ENCODE results near the gene KLHDC4. TPM values are rescaled to one million over a fixed set of nuclear protein-coding genes. Genes with fewer than 3 reads are reported as not detected.
A peak's percentile ranks its signal among the peaks of the same experiment; 100 is the strongest.

The KLHDC4 gene
- polyA plus RNA-seq, 2 of the 4 experiments (the other 2 are of a cell fraction) = 25.9 to 37.2 TPM

DNA sequence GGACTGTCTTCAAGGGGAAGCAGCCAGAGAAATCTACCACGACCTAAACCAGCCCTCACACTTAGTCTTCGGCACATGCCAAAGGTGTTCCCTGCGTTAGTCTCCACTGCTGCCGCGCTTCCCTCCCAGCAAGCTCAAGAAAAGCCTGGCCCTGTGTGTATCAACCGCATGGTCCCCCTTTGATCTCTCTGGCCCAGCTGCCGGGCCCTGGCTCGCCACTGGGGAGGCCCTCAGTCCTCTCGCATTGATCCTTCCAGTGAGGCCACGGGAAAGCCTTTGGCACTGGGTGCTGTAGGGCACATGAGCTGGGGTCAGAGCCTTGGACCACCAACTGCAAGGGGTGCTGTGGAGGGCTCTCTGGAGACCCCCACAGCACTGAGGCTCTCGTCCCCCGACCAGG lies 29.6 kb upstream of the KLHDC4 start (continued):
- TF ChIP-seq, protein P1, sequence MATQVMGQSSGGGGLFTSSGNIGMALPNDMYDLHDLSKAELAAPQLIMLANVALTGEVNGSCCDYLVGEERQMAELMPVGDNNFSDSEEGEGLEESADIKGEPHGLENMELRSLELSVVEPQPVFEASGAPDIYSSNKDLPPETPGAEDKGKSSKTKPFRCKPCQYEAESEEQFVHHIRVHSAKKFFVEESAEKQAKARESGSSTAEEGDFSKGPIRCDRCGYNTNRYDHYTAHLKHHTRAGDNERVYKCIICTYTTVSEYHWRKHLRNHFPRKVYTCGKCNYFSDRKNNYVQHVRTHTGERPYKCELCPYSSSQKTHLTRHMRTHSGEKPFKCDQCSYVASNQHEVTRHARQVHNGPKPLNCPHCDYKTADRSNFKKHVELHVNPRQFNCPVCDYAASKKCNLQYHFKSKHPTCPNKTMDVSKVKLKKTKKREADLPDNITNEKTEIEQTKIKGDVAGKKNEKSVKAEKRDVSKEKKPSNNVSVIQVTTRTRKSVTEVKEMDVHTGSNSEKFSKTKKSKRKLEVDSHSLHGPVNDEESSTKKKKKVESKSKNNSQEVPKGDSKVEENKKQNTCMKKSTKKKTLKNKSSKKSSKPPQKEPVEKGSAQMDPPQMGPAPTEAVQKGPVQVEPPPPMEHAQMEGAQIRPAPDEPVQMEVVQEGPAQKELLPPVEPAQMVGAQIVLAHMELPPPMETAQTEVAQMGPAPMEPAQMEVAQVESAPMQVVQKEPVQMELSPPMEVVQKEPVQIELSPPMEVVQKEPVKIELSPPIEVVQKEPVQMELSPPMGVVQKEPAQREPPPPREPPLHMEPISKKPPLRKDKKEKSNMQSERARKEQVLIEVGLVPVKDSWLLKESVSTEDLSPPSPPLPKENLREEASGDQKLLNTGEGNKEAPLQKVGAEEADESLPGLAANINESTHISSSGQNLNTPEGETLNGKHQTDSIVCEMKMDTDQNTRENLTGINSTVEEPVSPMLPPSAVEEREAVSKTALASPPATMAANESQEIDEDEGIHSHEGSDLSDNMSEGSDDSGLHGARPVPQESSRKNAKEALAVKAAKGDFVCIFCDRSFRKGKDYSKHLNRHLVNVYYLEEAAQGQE (IDR thresholded peaks at IDR 0.05) = no peak

DNA sequence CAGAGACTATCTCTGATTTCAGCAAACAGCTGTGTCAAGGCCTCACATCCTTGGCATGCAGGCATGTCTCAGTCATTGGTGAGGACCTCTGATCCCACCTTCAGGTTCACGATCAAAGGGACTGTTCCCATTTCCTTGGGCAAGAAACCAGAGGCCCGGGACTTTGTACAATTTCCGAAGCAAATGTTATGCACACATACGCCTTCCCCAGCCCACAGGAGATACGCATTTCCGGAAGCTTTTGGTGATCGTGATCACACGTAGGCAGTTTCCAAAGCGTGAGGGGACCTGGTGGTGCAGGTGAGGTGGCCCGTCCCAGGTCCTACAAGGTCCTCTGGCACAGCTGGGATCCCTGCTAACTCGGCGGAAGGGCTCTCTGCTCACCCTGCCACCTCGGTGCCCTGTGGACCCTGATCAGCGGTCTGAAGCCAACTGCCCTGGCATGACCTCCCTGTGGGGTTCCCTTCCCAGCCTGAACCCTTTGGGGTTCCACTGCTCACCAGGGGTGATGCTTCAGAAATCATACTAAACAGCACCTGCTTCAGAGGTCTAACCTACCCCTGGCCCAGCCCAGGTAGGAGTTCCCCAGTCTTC lies 28.8 kb upstream of the KLHDC4 start:
- Histone ChIP-seq H3K27ac (peak overlapping the region; percentile 95 to 96), H3K9me3 (no peaks in the 10 kb centered on the region), H3K4me2 (peak overlapping the region; percentile 17; the same call in 2 of the 3 replicates), H3K4me3 (no peak overlapping the region), H3K4me1 (peaks cover 60% of the 10 kb centered on the region)
- no peak for FAIRE-seq
- CTCF ChIA-PET = interaction anchor here (1.1 to 10.0 kb wide), 7 partner anchors 8 to 77 kb away, joined by 3 to 147 read pairs (median 13); no protein-coding TSS in a partner anchor
- POLR2A ChIA-PET = interaction anchor here (0.7 to 1.8 kb wide), 3 partner anchors 9 to 26 kb away, joined by 3 to 7 read pairs (median 6); no protein-coding TSS in a partner anchor
- TF ChIP-seq ZSCAN20 (CRISPR knock-in tag; IDR thresholded peaks at IDR 0.05) (no peak), FOXS1 (CRISPR knock-in tag; IDR thresholded peaks at IDR 0.05) (no peak), RARB (CRISPR knock-in tag; IDR thresholded peaks at IDR 0.05) (no peak), CEBPB (IDR thresholded peaks at IDR 0.05) (no peak), ESRRA (IDR thresholded peaks at IDR 0.05; ENCODE audit: borderline replicate concordance, low read length) (no peak), HDAC2 (IDR thresholded peaks at IDR 0.05) (no peak), CBX2 (IDR thresholded peaks at IDR 0.05; ENCODE audit: borderline replicate concordance, low read depth) (no peak), HOXA7 (CRISPR knock-in tag; IDR thresholded peaks at IDR 0.05) (no peak)
- TF ChIP-seq, protein P2, sequence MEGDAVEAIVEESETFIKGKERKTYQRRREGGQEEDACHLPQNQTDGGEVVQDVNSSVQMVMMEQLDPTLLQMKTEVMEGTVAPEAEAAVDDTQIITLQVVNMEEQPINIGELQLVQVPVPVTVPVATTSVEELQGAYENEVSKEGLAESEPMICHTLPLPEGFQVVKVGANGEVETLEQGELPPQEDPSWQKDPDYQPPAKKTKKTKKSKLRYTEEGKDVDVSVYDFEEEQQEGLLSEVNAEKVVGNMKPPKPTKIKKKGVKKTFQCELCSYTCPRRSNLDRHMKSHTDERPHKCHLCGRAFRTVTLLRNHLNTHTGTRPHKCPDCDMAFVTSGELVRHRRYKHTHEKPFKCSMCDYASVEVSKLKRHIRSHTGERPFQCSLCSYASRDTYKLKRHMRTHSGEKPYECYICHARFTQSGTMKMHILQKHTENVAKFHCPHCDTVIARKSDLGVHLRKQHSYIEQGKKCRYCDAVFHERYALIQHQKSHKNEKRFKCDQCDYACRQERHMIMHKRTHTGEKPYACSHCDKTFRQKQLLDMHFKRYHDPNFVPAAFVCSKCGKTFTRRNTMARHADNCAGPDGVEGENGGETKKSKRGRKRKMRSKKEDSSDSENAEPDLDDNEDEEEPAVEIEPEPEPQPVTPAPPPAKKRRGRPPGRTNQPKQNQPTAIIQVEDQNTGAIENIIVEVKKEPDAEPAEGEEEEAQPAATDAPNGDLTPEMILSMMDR (IDR thresholded peaks at IDR 0.05) = no peak
- TF ChIP-seq, protein P3, sequence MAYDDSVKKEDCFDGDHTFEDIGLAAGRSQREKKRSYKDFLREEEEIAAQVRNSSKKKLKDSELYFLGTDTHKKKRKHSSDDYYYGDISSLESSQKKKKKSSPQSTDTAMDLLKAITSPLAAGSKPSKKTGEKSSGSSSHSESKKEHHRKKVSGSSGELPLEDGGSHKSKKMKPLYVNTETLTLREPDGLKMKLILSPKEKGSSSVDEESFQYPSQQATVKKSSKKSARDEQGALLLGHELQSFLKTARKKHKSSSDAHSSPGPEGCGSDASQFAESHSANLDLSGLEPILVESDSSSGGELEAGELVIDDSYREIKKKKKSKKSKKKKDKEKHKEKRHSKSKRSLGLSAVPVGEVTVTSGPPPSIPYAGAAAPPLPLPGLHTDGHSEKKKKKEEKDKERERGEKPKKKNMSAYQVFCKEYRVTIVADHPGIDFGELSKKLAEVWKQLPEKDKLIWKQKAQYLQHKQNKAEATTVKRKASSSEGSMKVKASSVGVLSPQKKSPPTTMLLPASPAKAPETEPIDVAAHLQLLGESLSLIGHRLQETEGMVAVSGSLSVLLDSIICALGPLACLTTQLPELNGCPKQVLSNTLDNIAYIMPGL (CRISPR knock-in tag; IDR thresholded peaks at IDR 0.05; ENCODE audit: borderline replicate concordance) = no peak
- ATAC-seq = no peak
- 97% methylated on average over 13 of the region's 14 CpGs for WGBS (ENCODE audit: missing lambda C conversion rate)
- no peak for DNase-seq (ENCODE audit: low read depth in 1 of 2, low spot score in 1 of 2)

DNA sequence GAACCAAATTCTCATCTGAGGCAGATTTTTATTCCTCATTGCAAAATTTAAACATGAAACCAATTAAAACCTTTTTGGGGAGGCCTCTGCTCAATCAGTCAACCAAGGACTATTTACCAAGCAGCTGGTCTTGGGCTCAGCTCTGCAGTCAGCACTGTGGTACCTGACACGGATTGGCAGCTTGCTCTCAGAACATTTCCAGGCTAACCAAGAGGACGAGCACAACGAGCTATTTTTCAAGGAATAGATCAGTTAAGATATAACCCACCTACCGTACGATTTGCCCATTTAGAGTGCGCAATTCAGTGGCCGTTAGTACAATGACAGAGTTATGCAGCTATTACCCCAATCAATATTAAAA lies 26.4 kb upstream of the KLHDC4 start:
- Histone ChIP-seq H3K27ac (peak overlapping the region; percentile 95 to 96), H3K4me3 (no peak overlapping the region), H3K4me2 (peak overlapping the region; percentile 72; the same call in 1 of the 3 replicates), H3K4me1 (peaks cover 73% of the 10 kb centered on the region), H3K9me3 (no peaks in the 10 kb centered on the region)
- FAIRE-seq = no peak
- ATAC-seq = no peak
- DNase-seq (ENCODE audit: low read depth in 1 of 2, low spot score in 1 of 2) = no peak
- WGBS (ENCODE audit: missing lambda C conversion rate) = 92% methylated on average over 7 of the region's 7 CpGs
- no peak for TF ChIP-seq GATA3 (IDR thresholded peaks at IDR 0.05; ENCODE audit: borderline replicate concordance)
- TF ChIP-seq CBX2 (IDR thresholded peaks at IDR 0.05; ENCODE audit: borderline replicate concordance, low read depth) = no peak
- TF ChIP-seq ZFP36 (IDR thresholded peaks at IDR 0.05; ENCODE audit: borderline replicate concordance, partially characterized antibody) = no peak
- no peak for TF ChIP-seq RARB (CRISPR knock-in tag; IDR thresholded peaks at IDR 0.05)
- TF ChIP-seq, protein P4, sequence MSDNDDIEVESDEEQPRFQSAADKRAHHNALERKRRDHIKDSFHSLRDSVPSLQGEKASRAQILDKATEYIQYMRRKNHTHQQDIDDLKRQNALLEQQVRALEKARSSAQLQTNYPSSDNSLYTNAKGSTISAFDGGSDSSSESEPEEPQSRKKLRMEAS (IDR thresholded peaks at IDR 0.05) = no peak
- no peak for TF ChIP-seq NFE2L2 (conservative IDR thresholded peaks at IDR 0.05; ENCODE audit: low read length)
- TF ChIP-seq ZNF302 (CRISPR knock-in tag; IDR thresholded peaks at IDR 0.05) = no peak
- TF ChIP-seq CBX8 (IDR thresholded peaks at IDR 0.05) = no peak
- TF ChIP-seq ZC3H11A (IDR thresholded peaks at IDR 0.05) = no peak
- TF ChIP-seq PHF8 (IDR thresholded peaks at IDR 0.05; ENCODE audit: borderline replicate concordance, low read depth) = no peak
- ChIA-PET POLR2A (interaction anchor here (0.8 to 3.7 kb wide), 2 partner anchors 15 to 33 kb away, joined by 5 to 44 read pairs; no protein-coding TSS in a partner anchor), CTCF (interaction anchor here (0.6 to 10.0 kb wide), 10 partner anchors 10 to 114 kb away, joined by 3 to 147 read pairs (median 4); no protein-coding TSS in a partner anchor)
